ENCODE results near the gene SPTBN4.

GRCh38 chr19:40581531-40581930 is 114.7 kb downstream of the SPTBN4 start:
- TF ChIP-seq POLR2A (IDR thresholded peaks at IDR 0.05) (no peak), CTCF (IDR thresholded peaks at IDR 0.05) (no peak), EP300 (IDR thresholded peaks at IDR 0.05) (no peak)

Measured in ovary (tissue), 3 donors.